Panc1 (cell line): ENCODE measurements around the gene KIF17. TPM values are rescaled to one million over a fixed set of nuclear protein-coding genes. Genes with fewer than 3 reads are reported as not detected.

Experiments used
- ATAC-seq: fragments of 200-7000 bp; cut with Tn5 transposase; 2 replicates; pipeline ENCODE4 v1.9.1; 2020; ENCODE audit warnings: mild to moderate bottlenecking, moderate library complexity
- BruUV-seq: library from RNA; stranded (reverse); fragments of 400-500 nt; replicated peaks from 2 replicates; lab custom pipeline; 2021; lab: Mats Ljungman, UMichigan
- CTCF ChIA-PET: fragments of 300-600 bp; sonication (Branson Sonifier 250); formaldehyde crosslinking; loops from one replicate; lab custom pipeline; 2022; ENCODE audit warnings: antibody characterized with exemption; lab: Charles Lee
- POLR2A ChIA-PET: fragments of 300-600 bp; sonication (Branson Sonifier 250); formaldehyde crosslinking; loops from one replicate; lab custom pipeline; 2022; ENCODE audit warnings: antibody characterized with exemption; lab: Charles Lee
- DNase-seq: peaks from one replicate; pipeline ENCODE4 v3.0.0-alpha.2; 2010; ENCODE audit warnings: low read depth, low spot score
- H3K27ac ChIP-seq: 2 replicates; pipeline ENCODE4 v1.5.1; 2011; ENCODE audit warnings: mild to moderate bottlenecking, low read length, inconsistent platforms
- H3K27me3 ChIP-seq: fragments of 200-500 bp; sonication (Bioruptor generic); 2 replicates; pipeline ENCODE4 v1.6.0; 2014; ENCODE audit warnings: low read length, inconsistent platforms; ENCODE audit not compliant: control insufficient read depth, insufficient read depth
- H3K36me3 ChIP-seq: fragments of 200-500 bp; sonication (Bioruptor generic); 2 replicates; pipeline ENCODE4 v1.5.1; 2014; ENCODE audit warnings: inconsistent platforms, mild to moderate bottlenecking, low read length, moderate library complexity; ENCODE audit not compliant: control insufficient read depth, insufficient read depth
- H3K4me1 ChIP-seq: 2 replicates; pipeline ENCODE4 v1.5.1; 2011; ENCODE audit warnings: inconsistent platforms, mild to moderate bottlenecking, low read length, moderate library complexity; ENCODE audit not compliant: control insufficient read depth, insufficient read depth
- H3K4me3 ChIP-seq, 2 experiments: 2 replicates each; pipeline ENCODE4 v1.5.1; 2011 to 2012; ENCODE audit warnings: low read depth in 2 of 2, low read length in 2 of 2, mild to moderate bottlenecking in 2 of 2, inconsistent platforms in 1 of 2, moderate library complexity in 1 of 2
- H3K9me3 ChIP-seq: fragments of 200-500 bp; sonication (Bioruptor generic); 2 replicates; pipeline ENCODE4 v1.5.1; 2014; ENCODE audit warnings: low read depth, mild to moderate bottlenecking, inconsistent platforms, low read length, moderate library complexity; ENCODE audit not compliant: control insufficient read depth, insufficient read depth
- POLR2AphosphoS5 ChIP-seq: IDR thresholded peaks from 2 replicates; pipeline ENCODE4 v1.6.1; 2012; ENCODE audit warnings: mild to moderate bottlenecking, low read depth, low read length, moderate library complexity
- SIN3A ChIP-seq: IDR thresholded peaks from 2 replicates; pipeline ENCODE4 v1.6.1; 2012; ENCODE audit warnings: low read depth, mild to moderate bottlenecking, low read length, moderate library complexity, borderline replicate concordance; ENCODE audit not compliant: insufficient read depth
- TCF7L2 ChIP-seq: IDR thresholded peaks from 2 replicates; pipeline ENCODE4 v1.6.1; 2011; ENCODE audit warnings: mild to moderate bottlenecking, low read depth, low read length, inconsistent platforms
- in situ Hi-C: cut with HindIII; loops from 2 replicates; pipeline ENCODE4 v1.10.0; 2016; ENCODE audit warnings: low sequenced_read_pairs, low pct_unique_long_range_greater_than_20kb
- intact Hi-C: fragments of 100-400 bp; cut with micrococcal nuclease; formaldehyde crosslinking; loops from one replicate; pipeline ENCODE4 v1.10.0; 2022; ENCODE audit not compliant: unreplicated experiment
- total RNA-seq: library from RNA; stranded (reverse); gene quantifications from one replicate; pipeline ENCODE4 v1.2.1, GENCODE V29; 2021; ENCODE audit not compliant: unreplicated experiment
- TF ChIP-seq, protein P1 (sequence below): fragments of 450-650 bp; IDR thresholded peaks from 2 replicates; pipeline ENCODE4 v1.5.1; 2017; ENCODE audit warnings: mild to moderate bottlenecking
- TF ChIP-seq, protein P2 (sequence below), 2 experiments: IDR thresholded peaks; 2 replicates each; pipeline ENCODE4 v1.6.1; 2011 to 2012; ENCODE audit warnings: low read depth in 2 of 2, control low read depth in 1 of 2, low read length in 1 of 2, mild to moderate bottlenecking in 1 of 2, moderate library complexity in 1 of 2; ENCODE audit not compliant: insufficient read depth in 1 of 2

The KIF17 gene
- total RNA-seq, 1 experiment from 2014 or later, result 3.9 TPM

DNA sequence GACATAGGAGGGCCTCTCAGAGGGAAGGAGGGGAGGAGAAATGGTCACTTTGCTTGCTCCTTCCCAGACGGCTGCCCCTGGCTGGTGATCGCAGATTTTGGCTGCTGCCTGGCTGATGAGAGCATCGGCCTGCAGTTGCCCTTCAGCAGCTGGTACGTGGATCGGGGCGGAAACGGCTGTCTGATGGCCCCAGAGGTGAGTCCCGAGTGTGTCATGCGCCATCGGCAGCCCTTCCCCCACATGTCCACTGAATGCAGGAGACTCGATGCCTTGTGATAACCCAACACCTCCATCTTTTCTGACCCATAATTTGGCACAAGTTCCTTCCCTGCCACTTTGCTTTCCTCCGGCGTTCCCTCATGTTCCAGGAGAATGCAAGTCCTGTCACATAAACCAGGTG is 69.4 kb downstream of the KIF17 start:
- no peak overlapping the region for H3K27ac ChIP-seq
- H3K27me3 ChIP-seq, result no peaks in the 10 kb centered on the region
- intact Hi-C loops, result no loop called here
- H3K4me1 ChIP-seq, result no peaks in the 10 kb centered on the region
- TF ChIP-seq, protein P1, sequence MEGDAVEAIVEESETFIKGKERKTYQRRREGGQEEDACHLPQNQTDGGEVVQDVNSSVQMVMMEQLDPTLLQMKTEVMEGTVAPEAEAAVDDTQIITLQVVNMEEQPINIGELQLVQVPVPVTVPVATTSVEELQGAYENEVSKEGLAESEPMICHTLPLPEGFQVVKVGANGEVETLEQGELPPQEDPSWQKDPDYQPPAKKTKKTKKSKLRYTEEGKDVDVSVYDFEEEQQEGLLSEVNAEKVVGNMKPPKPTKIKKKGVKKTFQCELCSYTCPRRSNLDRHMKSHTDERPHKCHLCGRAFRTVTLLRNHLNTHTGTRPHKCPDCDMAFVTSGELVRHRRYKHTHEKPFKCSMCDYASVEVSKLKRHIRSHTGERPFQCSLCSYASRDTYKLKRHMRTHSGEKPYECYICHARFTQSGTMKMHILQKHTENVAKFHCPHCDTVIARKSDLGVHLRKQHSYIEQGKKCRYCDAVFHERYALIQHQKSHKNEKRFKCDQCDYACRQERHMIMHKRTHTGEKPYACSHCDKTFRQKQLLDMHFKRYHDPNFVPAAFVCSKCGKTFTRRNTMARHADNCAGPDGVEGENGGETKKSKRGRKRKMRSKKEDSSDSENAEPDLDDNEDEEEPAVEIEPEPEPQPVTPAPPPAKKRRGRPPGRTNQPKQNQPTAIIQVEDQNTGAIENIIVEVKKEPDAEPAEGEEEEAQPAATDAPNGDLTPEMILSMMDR, result no peak
- TF ChIP-seq SIN3A, result no peak
- no peak for TF ChIP-seq POLR2AphosphoS5
- TF ChIP-seq TCF7L2, result no peak
- TF ChIP-seq, protein P2, sequence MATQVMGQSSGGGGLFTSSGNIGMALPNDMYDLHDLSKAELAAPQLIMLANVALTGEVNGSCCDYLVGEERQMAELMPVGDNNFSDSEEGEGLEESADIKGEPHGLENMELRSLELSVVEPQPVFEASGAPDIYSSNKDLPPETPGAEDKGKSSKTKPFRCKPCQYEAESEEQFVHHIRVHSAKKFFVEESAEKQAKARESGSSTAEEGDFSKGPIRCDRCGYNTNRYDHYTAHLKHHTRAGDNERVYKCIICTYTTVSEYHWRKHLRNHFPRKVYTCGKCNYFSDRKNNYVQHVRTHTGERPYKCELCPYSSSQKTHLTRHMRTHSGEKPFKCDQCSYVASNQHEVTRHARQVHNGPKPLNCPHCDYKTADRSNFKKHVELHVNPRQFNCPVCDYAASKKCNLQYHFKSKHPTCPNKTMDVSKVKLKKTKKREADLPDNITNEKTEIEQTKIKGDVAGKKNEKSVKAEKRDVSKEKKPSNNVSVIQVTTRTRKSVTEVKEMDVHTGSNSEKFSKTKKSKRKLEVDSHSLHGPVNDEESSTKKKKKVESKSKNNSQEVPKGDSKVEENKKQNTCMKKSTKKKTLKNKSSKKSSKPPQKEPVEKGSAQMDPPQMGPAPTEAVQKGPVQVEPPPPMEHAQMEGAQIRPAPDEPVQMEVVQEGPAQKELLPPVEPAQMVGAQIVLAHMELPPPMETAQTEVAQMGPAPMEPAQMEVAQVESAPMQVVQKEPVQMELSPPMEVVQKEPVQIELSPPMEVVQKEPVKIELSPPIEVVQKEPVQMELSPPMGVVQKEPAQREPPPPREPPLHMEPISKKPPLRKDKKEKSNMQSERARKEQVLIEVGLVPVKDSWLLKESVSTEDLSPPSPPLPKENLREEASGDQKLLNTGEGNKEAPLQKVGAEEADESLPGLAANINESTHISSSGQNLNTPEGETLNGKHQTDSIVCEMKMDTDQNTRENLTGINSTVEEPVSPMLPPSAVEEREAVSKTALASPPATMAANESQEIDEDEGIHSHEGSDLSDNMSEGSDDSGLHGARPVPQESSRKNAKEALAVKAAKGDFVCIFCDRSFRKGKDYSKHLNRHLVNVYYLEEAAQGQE (IDR thresholded peaks at IDR 0.05; ENCODE audit: insufficient read depth in 1 of 2, low read depth in 2 of 2, low read length in 1 of 2), result no peak
- H3K36me3 ChIP-seq, result peaks cover 7% of the 10 kb centered on the region
- H3K4me3 ChIP-seq, result no peak overlapping the region
- POLR2A ChIA-PET, result no interaction called here
- DNase-seq (no peak), ATAC-seq (no peak; the same call in 1 of the 2 replicates)
- BruUV-seq, result no TSS peak
- in situ Hi-C loops, result no loop called here
- CTCF ChIA-PET, result no interaction called here
- no peaks in the 10 kb centered on the region for H3K9me3 ChIP-seq

DNA sequence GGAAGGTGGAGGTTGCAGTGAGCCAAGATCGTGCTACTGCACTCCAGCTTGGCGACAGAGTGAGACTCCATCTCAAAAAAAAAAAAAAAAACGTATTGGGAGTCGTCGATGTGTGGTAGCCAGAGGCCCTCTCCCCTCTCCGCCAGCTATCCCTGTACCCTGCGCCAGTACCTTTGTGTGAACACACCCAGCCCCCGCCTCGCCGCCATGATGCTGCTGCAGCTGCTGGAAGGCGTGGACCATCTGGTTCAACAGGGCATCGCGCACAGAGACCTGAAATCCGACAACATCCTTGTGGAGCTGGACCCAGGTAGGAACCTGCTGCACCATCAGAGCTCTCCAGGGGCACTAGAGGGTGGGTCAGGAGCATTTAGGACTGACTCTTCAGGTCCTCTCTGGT is 72.4 kb downstream of the KIF17 start:
- TF ChIP-seq TCF7L2, result no peak
- TF ChIP-seq, protein P1, result no peak
- TF ChIP-seq SIN3A, result no peak
- no peak for TF ChIP-seq POLR2AphosphoS5
- TF ChIP-seq, protein P2 (IDR thresholded peaks at IDR 0.05; ENCODE audit: insufficient read depth in 1 of 2, low read depth in 2 of 2, low read length in 1 of 2), result no peak
- in situ Hi-C loops (no loop called here), intact Hi-C loops (no loop called here)
- Histone ChIP-seq H3K4me1 (no peaks in the 10 kb centered on the region), H3K4me3 (no peak overlapping the region), H3K36me3 (no peaks in the 10 kb centered on the region), H3K9me3 (no peaks in the 10 kb centered on the region), H3K27ac (no peak overlapping the region), H3K27me3 (no peaks in the 10 kb centered on the region)
- BruUV-seq, result no TSS peak
- ChIA-PET POLR2A (no interaction called here), CTCF (interaction anchor here (0.6 kb wide), 1 partner anchor 92 kb away, joined by 8 read pairs; no protein-coding TSS in a partner anchor)
- ATAC-seq (no peak), DNase-seq (no peak)
